ENCODE measurements around the gene AMT.
"Not testable (repeated sequence)": the region's sequence is repeated elsewhere in the genome, so short reads cannot be mapped to it uniquely, and the experiment has no call there.

The AMT gene

DNA sequence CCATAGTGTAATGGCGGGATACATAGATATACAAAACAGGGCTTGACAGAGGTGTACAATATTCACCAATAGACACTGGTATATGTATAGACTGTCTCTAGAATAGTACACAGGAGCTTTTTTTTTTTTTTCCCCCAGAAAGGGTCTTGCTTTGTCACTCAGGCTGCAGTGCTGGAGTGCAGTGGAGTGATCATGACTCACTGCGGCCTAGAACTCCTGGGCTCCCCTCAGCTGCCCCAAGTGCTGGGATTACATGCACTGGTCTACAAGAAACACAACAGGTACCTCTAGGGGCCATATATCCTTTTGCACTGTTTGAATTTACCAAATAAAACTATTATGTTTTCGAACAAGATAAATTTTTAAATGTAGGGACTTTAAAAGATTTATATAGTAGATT is 22.8 kb downstream of the AMT start:
- Histone ChIP-seq H2BK120ac (ENCODE audit: low read depth, low read length) (no peak overlapping the region), H3K18ac (ENCODE audit: low read length) (no peak overlapping the region), H3K4me3 (ENCODE audit: low read length in 2 of 2) (no peak overlapping the region), H3K27ac (replicated peaks; ENCODE audit: low read length) (no peak overlapping the region), H3K4ac (ENCODE audit: low read length) (no peak overlapping the region), H4K8ac (ENCODE audit: low read depth, low read length) (no peak overlapping the region), H3K14ac (ENCODE audit: low read length) (no peak overlapping the region), H2AFZ (ENCODE audit: low read length) (no peak overlapping the region), H4K91ac (ENCODE audit: low read depth, low read length, poor library complexity) (no peak overlapping the region), H3K27me3 (ENCODE audit: control insufficient read depth in 3 of 3, insufficient read depth in 3 of 3, low read depth in 1 of 3, low read length in 3 of 3) (no peaks in the 10 kb centered on the region), H3K23ac (ENCODE audit: low read depth, low read length, poor library complexity) (no peak overlapping the region), H3K4me2 (ENCODE audit: insufficient read depth, low read length, poor library complexity, severe bottlenecking) (no peak overlapping the region), H3K79me1 (ENCODE audit: low read depth, low read length) (peaks cover 7% of the 10 kb centered on the region), H2BK12ac (ENCODE audit: low read length) (no peak overlapping the region), H3K9ac (ENCODE audit: low read depth, low read length, poor library complexity) (no peak overlapping the region), H3K4me1 (ENCODE audit: control insufficient read depth in 2 of 2, insufficient read depth in 1 of 2, low read depth in 1 of 2, low read length in 2 of 2) (no peaks in the 10 kb centered on the region), H2BK5ac (ENCODE audit: low read length) (no peak overlapping the region), H2AK5ac (ENCODE audit: low read depth, low read length) (no peak overlapping the region), H3K9me3 (replicated peaks in 1 of 2; ENCODE audit: control insufficient read depth in 2 of 2, insufficient read depth in 1 of 2, low read depth in 1 of 2, low read length in 2 of 2) (peaks cover 0 to 8% of the 10 kb centered on the region in 2 donors), H2BK15ac (ENCODE audit: low read length) (no peak overlapping the region), H3K36me3 (replicated peaks in 1 of 2; ENCODE audit: control insufficient read depth in 2 of 2, insufficient read depth in 2 of 2, low read length in 2 of 2) (peaks cover 4 to 69% of the 10 kb centered on the region in 2 donors)
- no CpG with 5 or more reads among the region's 3 CpGs for WGBS, 2 donors (ENCODE audit: extremely low coverage in 2 of 2, insufficient read length in 2 of 2, insufficient replicate concordance in 1 of 2)
- DNase-seq (ENCODE audit: low spot score) = no peak

GRCh38 chr3:49397470-49397869 is 24.8 kb downstream of the AMT start:
- Histone ChIP-seq H3K79me1 (ENCODE audit: low read depth, low read length) (peaks cover 1% of the 10 kb centered on the region), H2BK5ac (ENCODE audit: low read length) (no peak overlapping the region), H3K23ac (ENCODE audit: low read depth, low read length, poor library complexity) (no peak overlapping the region), H3K9ac (ENCODE audit: low read depth, low read length, poor library complexity) (no peak overlapping the region), H3K4ac (ENCODE audit: low read length) (no peak overlapping the region), H2BK120ac (ENCODE audit: low read depth, low read length) (no peak overlapping the region), H3K4me2 (ENCODE audit: insufficient read depth, low read length, poor library complexity, severe bottlenecking) (no peak overlapping the region), H3K36me3 (replicated peaks in 1 of 2; ENCODE audit: control insufficient read depth in 2 of 2, insufficient read depth in 2 of 2, low read length in 2 of 2) (peaks cover 3 to 66% of the 10 kb centered on the region in 2 donors), H3K14ac (ENCODE audit: low read length) (no peak overlapping the region), H2BK12ac (ENCODE audit: low read length) (no peak overlapping the region), H3K27me3 (ENCODE audit: control insufficient read depth in 3 of 3, insufficient read depth in 3 of 3, low read depth in 1 of 3, low read length in 3 of 3) (no peaks in the 10 kb centered on the region), H2AFZ (ENCODE audit: low read length) (no peak overlapping the region), H3K18ac (ENCODE audit: low read length) (no peak overlapping the region), H2BK15ac (ENCODE audit: low read length) (no peak overlapping the region), H3K4me3 (ENCODE audit: low read length in 2 of 2) (no peak overlapping the region), H4K91ac (ENCODE audit: low read depth, low read length, poor library complexity) (no peak overlapping the region), H4K8ac (ENCODE audit: low read depth, low read length) (no peak overlapping the region), H3K4me1 (ENCODE audit: control insufficient read depth in 2 of 2, insufficient read depth in 1 of 2, low read depth in 1 of 2, low read length in 2 of 2) (no peaks in the 10 kb centered on the region), H3K9me3 (replicated peaks in 1 of 2; ENCODE audit: control insufficient read depth in 2 of 2, insufficient read depth in 1 of 2, low read depth in 1 of 2, low read length in 2 of 2) (peaks cover 0 to 3% of the 10 kb centered on the region in 2 donors), H2AK5ac (ENCODE audit: low read depth, low read length) (no peak overlapping the region), H3K27ac (replicated peaks; ENCODE audit: low read length) (no peak overlapping the region)
- no peak for DNase-seq (ENCODE audit: low spot score)
- WGBS, 2 donors (ENCODE audit: extremely low coverage in 2 of 2, insufficient read length in 2 of 2, insufficient replicate concordance in 1 of 2) = no CpG with 5 or more reads among the region's 4 CpGs

GRCh38 chr3:49391310-49391709 is 31.0 kb downstream of the AMT start:
- not testable (repeated sequence) for H3K27ac ChIP-seq (replicated peaks; ENCODE audit: low read length); H3K18ac ChIP-seq (ENCODE audit: low read length); H2BK15ac ChIP-seq (ENCODE audit: low read length); H3K4me2 ChIP-seq (ENCODE audit: insufficient read depth, low read length, poor library complexity, severe bottlenecking); H3K9ac ChIP-seq (ENCODE audit: low read depth, low read length, poor library complexity); H3K23ac ChIP-seq (ENCODE audit: low read depth, low read length, poor library complexity); H4K8ac ChIP-seq (ENCODE audit: low read depth, low read length); H2BK12ac ChIP-seq (ENCODE audit: low read length); H3K14ac ChIP-seq (ENCODE audit: low read length); H2BK5ac ChIP-seq (ENCODE audit: low read length); H3K4me3 ChIP-seq (ENCODE audit: low read length in 2 of 2); H3K27me3 ChIP-seq (ENCODE audit: control insufficient read depth in 3 of 3, insufficient read depth in 3 of 3, low read depth in 1 of 3, low read length in 3 of 3); H4K91ac ChIP-seq (ENCODE audit: low read depth, low read length, poor library complexity); DNase-seq (ENCODE audit: low spot score); H2BK120ac ChIP-seq (ENCODE audit: low read depth, low read length); H2AK5ac ChIP-seq (ENCODE audit: low read depth, low read length); H2AFZ ChIP-seq (ENCODE audit: low read length); H3K4me1 ChIP-seq (ENCODE audit: control insufficient read depth in 2 of 2, insufficient read depth in 1 of 2, low read depth in 1 of 2, low read length in 2 of 2); H3K79me1 ChIP-seq (ENCODE audit: low read depth, low read length); H3K4ac ChIP-seq (ENCODE audit: low read length)
- WGBS, 2 donors (ENCODE audit: extremely low coverage in 2 of 2, insufficient read length in 2 of 2, insufficient replicate concordance in 1 of 2) = no CpG with 5 or more reads among the region's 10 CpGs
- H3K9me3 ChIP-seq (replicated peaks in 1 of 2; ENCODE audit: control insufficient read depth in 2 of 2, insufficient read depth in 1 of 2, low read depth in 1 of 2, low read length in 2 of 2) = peaks cover 0 to 12% of the 10 kb centered on the region in 2 donors
- H3K36me3 ChIP-seq (replicated peaks in 1 of 2; ENCODE audit: control insufficient read depth in 2 of 2, insufficient read depth in 2 of 2, low read length in 2 of 2) = peaks cover 2 to 57% of the 10 kb centered on the region in 2 donors

DNA sequence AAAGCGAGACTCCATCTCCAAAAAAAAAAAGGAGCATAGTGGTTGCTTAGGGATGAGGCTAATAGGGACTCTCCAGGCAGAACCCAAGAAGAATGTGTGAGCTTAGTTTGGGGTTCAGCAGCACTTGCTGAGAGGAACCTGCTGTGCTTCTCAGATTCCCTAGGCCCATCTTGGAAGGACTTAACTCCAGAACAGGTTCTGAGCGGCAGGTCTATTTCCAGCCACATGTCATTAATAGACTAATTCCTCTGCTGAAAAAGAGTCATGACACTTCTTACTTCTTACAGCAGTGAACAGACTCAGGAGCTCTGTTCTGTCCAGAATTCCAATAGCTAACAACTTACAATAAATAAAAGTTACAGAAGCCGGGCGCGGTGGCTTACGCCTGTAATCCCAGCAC is 33.0 kb downstream of the AMT start:
- no peak overlapping the region for H4K91ac ChIP-seq (ENCODE audit: low read depth, low read length, poor library complexity)
- DNase-seq (ENCODE audit: low spot score) = no peak
- no peak overlapping the region for H2AFZ ChIP-seq (ENCODE audit: low read length)
- H3K14ac ChIP-seq (ENCODE audit: low read length) = no peak overlapping the region
- H3K4me2 ChIP-seq (ENCODE audit: insufficient read depth, low read length, poor library complexity, severe bottlenecking) = no peak overlapping the region
- no peak overlapping the region for H2AK5ac ChIP-seq (ENCODE audit: low read depth, low read length)
- no peaks in the 10 kb centered on the region for H3K4me1 ChIP-seq (ENCODE audit: control insufficient read depth in 2 of 2, insufficient read depth in 1 of 2, low read depth in 1 of 2, low read length in 2 of 2)
- H3K4ac ChIP-seq (ENCODE audit: low read length) = no peak overlapping the region
- no peak overlapping the region for H3K23ac ChIP-seq (ENCODE audit: low read depth, low read length, poor library complexity)
- WGBS, 2 donors (ENCODE audit: extremely low coverage in 2 of 2, insufficient read length in 2 of 2, insufficient replicate concordance in 1 of 2) = no CpG with 5 or more reads among the region's 6 CpGs
- no peak overlapping the region for H2BK120ac ChIP-seq (ENCODE audit: low read depth, low read length)
- peaks cover 0 to 8% of the 10 kb centered on the region in 2 donors for H3K9me3 ChIP-seq (replicated peaks in 1 of 2; ENCODE audit: control insufficient read depth in 2 of 2, insufficient read depth in 1 of 2, low read depth in 1 of 2, low read length in 2 of 2)
- no peak overlapping the region for H3K4me3 ChIP-seq (ENCODE audit: low read length in 2 of 2)
- H2BK15ac ChIP-seq (ENCODE audit: low read length) = no peak overlapping the region
- peaks cover 2% of the 10 kb centered on the region for H3K79me1 ChIP-seq (ENCODE audit: low read depth, low read length)
- no peak overlapping the region for H3K18ac ChIP-seq (ENCODE audit: low read length)
- H3K27ac ChIP-seq (replicated peaks; ENCODE audit: low read length) = no peak overlapping the region
- no peak overlapping the region for H2BK12ac ChIP-seq (ENCODE audit: low read length)
- H3K27me3 ChIP-seq (ENCODE audit: control insufficient read depth in 3 of 3, insufficient read depth in 3 of 3, low read depth in 1 of 3, low read length in 3 of 3) = no peaks in the 10 kb centered on the region
- no peak overlapping the region for H2BK5ac ChIP-seq (ENCODE audit: low read length)
- no peak overlapping the region for H3K9ac ChIP-seq (ENCODE audit: low read depth, low read length, poor library complexity)
- peaks cover 2 to 43% of the 10 kb centered on the region in 2 donors for H3K36me3 ChIP-seq (replicated peaks in 1 of 2; ENCODE audit: control insufficient read depth in 2 of 2, insufficient read depth in 2 of 2, low read length in 2 of 2)
- no peak overlapping the region for H4K8ac ChIP-seq (ENCODE audit: low read depth, low read length)

Data from neuronal stem cell (in vitro differentiated cells).